Smooth muscle cell (in vitro differentiated cells): ENCODE data around the gene VEPH1. TPM values are rescaled to one million over a fixed set of nuclear protein-coding genes. Genes with fewer than 3 reads are reported as not detected.

Experiments
- DNase-seq: peaks from one replicate; lab custom pipeline; 2025; ENCODE audit not compliant: unreplicated experiment; lab: John Stamatoyannopoulos, UW
- H2AFZ ChIP-seq: fragments of 200-600 bp; sonication (generic); 2 replicates; pipeline ENCODE4 v1.6.0; 2016; ENCODE audit warnings: antibody characterized with exemption, low read depth, mild to moderate bottlenecking
- H3F3A ChIP-seq: fragments of 200-600 bp; sonication (generic); 2 replicates; pipeline ENCODE4 v1.6.0; 2017; ENCODE audit warnings: antibody characterized with exemption, low read depth
- H3K27ac ChIP-seq: fragments of 200-600 bp; sonication (generic); 2 replicates; pipeline ENCODE4 v1.5.1; 2016; ENCODE audit warnings: low read depth, mild to moderate bottlenecking
- H3K27me3 ChIP-seq: fragments of 200-600 bp; sonication (generic); 2 replicates; pipeline ENCODE4 v1.6.1; 2016; ENCODE audit warnings: low read depth, mild to moderate bottlenecking
- H3K36me3 ChIP-seq: fragments of 200-600 bp; sonication (generic); 2 replicates; pipeline ENCODE4 v1.5.1; 2016; ENCODE audit warnings: low read depth
- H3K4me1 ChIP-seq: fragments of 200-600 bp; sonication (generic); 2 replicates; pipeline ENCODE4 v1.5.1; 2016; ENCODE audit warnings: low read depth
- H3K4me2 ChIP-seq: fragments of 200-600 bp; sonication (generic); 2 replicates; pipeline ENCODE4 v1.6.0; 2016; ENCODE audit warnings: mild to moderate bottlenecking
- H3K4me3 ChIP-seq: fragments of 200-600 bp; sonication (generic); 2 replicates; pipeline ENCODE4 v1.5.1; 2016; ENCODE audit warnings: mild to moderate bottlenecking
- H3K79me2 ChIP-seq: fragments of 200-600 bp; sonication (generic); 2 replicates; pipeline ENCODE4 v1.6.0; 2016; ENCODE audit warnings: low read depth, mild to moderate bottlenecking
- H3K9ac ChIP-seq: fragments of 200-600 bp; sonication (generic); 2 replicates; pipeline ENCODE4 v1.6.0; 2016; ENCODE audit warnings: low read depth
- H3K9me3 ChIP-seq: fragments of 200-600 bp; sonication (generic); replicated peaks from 2 replicates; pipeline ENCODE4 v1.5.1; 2016; ENCODE audit warnings: low read depth
- H4K20me1 ChIP-seq: fragments of 200-600 bp; sonication (generic); 2 replicates; pipeline ENCODE4 v1.6.0; 2016; ENCODE audit warnings: low read depth
- WGBS: methylation state at CpG from one replicate; pipeline ENCODE4 v1.1.7; 2016; ENCODE audit warnings: low lambda C conversion rate; 5-methylcytosine and 5-hydroxymethylcytosine counted together
- polyA plus RNA-seq: library from polyadenylated mRNA; unstranded; fragments of >200 nt; fragmentation: Nextera tagmentation; extraction: Ambion mirVana; gene quantifications from 2 replicates; pipeline ENCODE4 v1.2.1, GENCODE V29; 2016
- total RNA-seq: library from RNA; depleted of rRNA; stranded (reverse); fragments of >200 nt; gene quantifications from 2 replicates; pipeline ENCODE4 v1.2.3, GENCODE V29; 2014
- TF ChIP-seq, protein P1 (sequence below): fragments of 200-600 bp; sonication (generic); IDR thresholded peaks from 2 replicates; pipeline ENCODE4 v1.5.1; 2017; ENCODE audit warnings: borderline replicate concordance, mild to moderate bottlenecking, antibody characterized with exemption; ENCODE audit not compliant: insufficient read depth, poor library complexity, severe bottlenecking

VEPH1 gene
- total and polyA plus RNA-seq, 2 experiments from 2014 or later, result 0.58 to 3.0 TPM

DNA sequence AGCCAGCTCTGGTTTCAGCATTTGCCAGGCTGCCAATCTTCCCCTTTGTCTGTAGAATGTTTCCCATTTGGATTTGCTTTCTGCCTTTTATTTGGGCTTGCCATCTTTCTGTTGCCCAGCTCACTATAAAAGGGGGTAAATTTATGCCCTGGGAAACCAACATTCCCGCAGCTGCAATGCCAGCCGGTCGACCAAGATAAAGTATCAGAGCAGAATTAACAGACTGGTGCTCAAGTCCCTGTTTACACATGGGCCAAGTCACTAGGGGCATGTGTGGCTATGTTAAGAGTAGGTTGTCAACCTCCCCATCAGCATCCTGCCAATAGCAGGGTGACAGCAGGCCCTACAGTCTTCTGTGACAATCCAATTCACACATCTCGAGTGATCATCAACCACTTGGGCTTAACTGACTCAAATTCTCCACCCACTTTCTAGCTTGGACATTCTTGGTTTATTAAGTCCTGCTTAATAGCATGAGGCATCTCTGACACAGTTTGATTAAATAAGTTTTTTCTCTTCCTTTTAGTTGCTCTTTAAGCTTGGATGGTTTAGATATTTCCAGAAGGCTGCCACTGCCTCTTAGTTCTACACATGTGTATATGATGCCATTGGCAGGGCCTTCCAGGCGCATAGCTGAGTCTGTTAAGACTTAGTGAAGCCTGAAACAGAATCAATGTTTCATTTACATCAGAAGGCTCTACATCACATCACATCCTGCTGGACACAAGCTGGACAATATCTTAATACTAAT, 24.1 kb upstream of the VEPH1 start:
- H3K9me3 ChIP-seq, result no peaks in the 10 kb centered on the region
- peak overlapping the region; percentile 59 for H3K27ac ChIP-seq
- no peaks in the 10 kb centered on the region for H3K36me3 ChIP-seq
- peak overlapping the region; percentile 61 for H2AFZ ChIP-seq
- TF ChIP-seq, protein P1, sequence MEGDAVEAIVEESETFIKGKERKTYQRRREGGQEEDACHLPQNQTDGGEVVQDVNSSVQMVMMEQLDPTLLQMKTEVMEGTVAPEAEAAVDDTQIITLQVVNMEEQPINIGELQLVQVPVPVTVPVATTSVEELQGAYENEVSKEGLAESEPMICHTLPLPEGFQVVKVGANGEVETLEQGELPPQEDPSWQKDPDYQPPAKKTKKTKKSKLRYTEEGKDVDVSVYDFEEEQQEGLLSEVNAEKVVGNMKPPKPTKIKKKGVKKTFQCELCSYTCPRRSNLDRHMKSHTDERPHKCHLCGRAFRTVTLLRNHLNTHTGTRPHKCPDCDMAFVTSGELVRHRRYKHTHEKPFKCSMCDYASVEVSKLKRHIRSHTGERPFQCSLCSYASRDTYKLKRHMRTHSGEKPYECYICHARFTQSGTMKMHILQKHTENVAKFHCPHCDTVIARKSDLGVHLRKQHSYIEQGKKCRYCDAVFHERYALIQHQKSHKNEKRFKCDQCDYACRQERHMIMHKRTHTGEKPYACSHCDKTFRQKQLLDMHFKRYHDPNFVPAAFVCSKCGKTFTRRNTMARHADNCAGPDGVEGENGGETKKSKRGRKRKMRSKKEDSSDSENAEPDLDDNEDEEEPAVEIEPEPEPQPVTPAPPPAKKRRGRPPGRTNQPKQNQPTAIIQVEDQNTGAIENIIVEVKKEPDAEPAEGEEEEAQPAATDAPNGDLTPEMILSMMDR, result no peak
- H3K9ac ChIP-seq, result no peak overlapping the region
- 70% methylated on average over 5 of the region's 5 CpGs for WGBS
- H3K4me3 ChIP-seq, result no peak overlapping the region
- no peaks in the 10 kb centered on the region for H4K20me1 ChIP-seq
- H3K79me2 ChIP-seq, result no peaks in the 10 kb centered on the region
- peaks cover 6% of the 10 kb centered on the region for H3K4me1 ChIP-seq
- DNase-seq, result no peak
- H3F3A ChIP-seq, result no peaks in the 10 kb centered on the region
- H3K27me3 ChIP-seq, result no peaks in the 10 kb centered on the region
- peak overlapping the region; percentile 47 for H3K4me2 ChIP-seq

DNA sequence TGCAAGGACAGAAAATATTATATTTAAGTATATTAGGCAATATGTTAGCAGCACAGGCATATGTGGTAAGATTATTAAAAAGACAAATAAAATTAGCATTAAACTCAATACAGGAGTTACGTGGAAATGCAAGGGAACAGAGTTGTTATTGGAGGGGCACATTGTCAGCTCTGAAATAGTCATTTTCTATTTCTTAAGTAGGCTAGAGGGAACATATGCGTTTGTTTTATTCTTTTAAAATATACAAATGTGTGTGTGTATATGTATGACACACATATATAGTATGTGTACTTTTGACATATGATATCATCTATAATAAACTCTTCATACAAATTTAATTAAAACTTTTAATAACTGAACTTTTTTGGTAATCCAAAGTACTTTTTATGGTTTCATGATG, 22.8 kb upstream of the VEPH1 start:
- Histone ChIP-seq H3K4me2 (no peak overlapping the region), H3K9me3 (no peaks in the 10 kb centered on the region), H3F3A (no peaks in the 10 kb centered on the region), H3K9ac (no peak overlapping the region), H3K4me3 (no peak overlapping the region), H3K4me1 (peaks cover 6% of the 10 kb centered on the region), H3K27ac (no peak overlapping the region), H3K36me3 (no peaks in the 10 kb centered on the region), H3K79me2 (no peaks in the 10 kb centered on the region), H2AFZ (no peak overlapping the region), H3K27me3 (no peaks in the 10 kb centered on the region), H4K20me1 (no peaks in the 10 kb centered on the region)
- TF ChIP-seq, protein P1, result no peak
- WGBS, result 92% methylated on average over 2 of the region's 2 CpGs
- no peak for DNase-seq

DNA sequence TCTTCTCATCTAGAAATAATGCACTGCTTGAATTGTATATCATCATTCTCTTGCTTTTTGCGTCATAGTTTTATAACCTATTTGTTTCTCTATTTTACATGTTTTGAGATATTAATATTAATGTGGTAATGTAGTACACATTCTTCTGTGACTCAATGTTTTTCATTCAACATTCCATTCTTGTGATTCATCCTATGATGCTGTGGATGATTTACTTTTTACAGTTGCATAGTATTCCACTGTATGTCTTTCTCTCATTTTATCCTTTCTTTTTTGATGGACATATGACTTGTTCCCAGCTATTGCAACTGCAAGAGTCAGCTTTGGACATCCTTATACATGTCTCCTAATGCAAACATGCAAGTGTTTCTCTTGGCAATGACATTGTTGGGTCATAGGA, 20.6 kb upstream of the VEPH1 start:
- DNase-seq, result no peak
- Histone ChIP-seq H3K9me3 (no peaks in the 10 kb centered on the region), H3K36me3 (no peaks in the 10 kb centered on the region), H3F3A (no peaks in the 10 kb centered on the region), H3K9ac (no peak overlapping the region), H3K27ac (no peak overlapping the region), H3K79me2 (no peaks in the 10 kb centered on the region), H3K4me2 (no peak overlapping the region), H3K4me3 (no peak overlapping the region), H3K27me3 (no peaks in the 10 kb centered on the region), H3K4me1 (peaks cover 6% of the 10 kb centered on the region), H2AFZ (no peak overlapping the region), H4K20me1 (no peaks in the 10 kb centered on the region)
- WGBS, result 100% methylated on average over 1 of the region's 1 CpG
- TF ChIP-seq, protein P1, result no peak

DNA sequence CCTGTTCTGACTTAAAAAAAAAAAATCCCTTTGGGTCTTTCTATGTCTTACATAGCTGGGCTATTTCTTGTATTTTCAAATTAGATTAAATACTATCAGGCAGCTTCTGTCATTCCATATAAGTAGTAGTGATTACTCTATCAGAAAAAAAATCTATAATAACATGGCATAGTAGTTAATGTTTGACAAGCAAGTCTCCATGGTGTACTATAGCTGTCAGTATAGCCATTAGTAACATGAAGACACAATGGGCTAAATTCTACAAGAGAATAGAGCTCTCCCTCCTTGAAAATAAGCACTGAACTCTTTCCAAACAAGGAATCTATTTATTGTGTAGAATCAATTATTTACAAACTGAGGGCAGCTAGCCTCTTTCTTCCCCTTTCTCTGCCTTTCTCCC, 19.4 kb upstream of the VEPH1 start:
- H3K4me1 ChIP-seq, result peaks cover under 1% of the 10 kb centered on the region
- H4K20me1 ChIP-seq, result no peaks in the 10 kb centered on the region
- H3K9me3 ChIP-seq, result no peaks in the 10 kb centered on the region
- TF ChIP-seq, protein P1, result no peak
- H3F3A ChIP-seq, result no peaks in the 10 kb centered on the region
- no peak overlapping the region for H3K4me3 ChIP-seq
- no peak overlapping the region for H3K27ac ChIP-seq
- no peak overlapping the region for H2AFZ ChIP-seq
- H3K36me3 ChIP-seq, result no peaks in the 10 kb centered on the region
- no peaks in the 10 kb centered on the region for H3K79me2 ChIP-seq
- H3K9ac ChIP-seq, result no peak overlapping the region
- no peaks in the 10 kb centered on the region for H3K27me3 ChIP-seq
- H3K4me2 ChIP-seq, result no peak overlapping the region
- no peak for DNase-seq
